Measurements from ENCODE around the gene DHX30. TPM values are rescaled to one million over a fixed set of nuclear protein-coding genes. Genes with fewer than 3 reads are reported as not detected.
A peak's percentile ranks its signal among the peaks of the same experiment; 100 is the strongest.
"Not testable (repeated sequence)": the region's sequence is repeated elsewhere in the genome, so short reads cannot be mapped to it uniquely, and the experiment has no call there.

Gene DHX30
- polyA plus RNA-seq, 4 donors, result 55.5 to 81.6 (median 70.2) TPM

DNA sequence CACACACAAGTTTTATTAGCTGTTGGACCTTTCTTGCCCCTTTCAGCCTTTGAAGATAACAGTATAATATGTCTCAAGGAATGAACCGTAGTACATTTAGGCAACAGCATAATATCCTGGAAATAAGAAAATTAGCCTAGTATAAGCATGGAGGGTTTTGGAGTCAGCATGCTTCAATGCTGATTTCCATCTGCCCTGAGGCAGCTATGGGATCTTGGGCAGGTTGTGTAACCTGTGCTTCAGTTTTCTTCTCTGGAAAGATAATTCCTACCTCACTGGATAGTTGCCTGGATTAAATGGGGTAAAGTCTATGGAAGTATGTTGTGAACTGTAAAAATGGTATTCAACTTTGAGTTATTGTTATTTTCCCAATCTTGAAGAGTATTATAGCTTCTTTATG is 1.6 kb downstream of the DHX30 start:
- DNase-seq (ENCODE audit: low read depth in 4 of 4, low spot score in 2 of 4), result no peak

DNA sequence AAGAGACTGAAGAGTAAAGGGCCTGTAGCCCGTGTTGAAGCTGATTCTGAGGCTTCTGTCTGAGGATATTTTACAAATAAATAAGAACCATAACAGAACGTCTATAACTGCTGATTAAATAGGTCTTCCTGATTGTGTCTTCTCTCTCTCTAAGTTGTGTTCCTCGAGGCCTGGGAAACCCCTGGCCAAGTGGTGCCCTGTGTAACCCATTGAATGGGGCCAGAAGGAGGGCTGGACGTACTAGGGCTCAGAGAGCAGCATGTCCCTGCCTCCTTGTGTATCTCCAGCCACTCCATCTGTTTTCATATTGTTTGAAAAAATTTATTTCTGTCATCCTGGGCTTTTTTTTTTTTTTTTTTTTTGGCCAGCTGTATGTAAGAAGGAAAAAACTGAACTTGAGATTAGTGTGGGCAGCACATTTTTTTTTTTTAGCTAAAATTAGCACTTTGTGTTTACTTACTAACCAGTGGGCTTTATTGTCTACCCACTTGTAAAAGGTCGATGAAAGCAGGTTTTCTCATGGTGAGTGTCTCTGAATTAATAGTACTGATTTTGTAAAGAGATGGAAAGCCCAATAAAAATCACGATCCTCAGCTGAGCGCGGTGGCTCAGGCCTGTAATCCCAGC is 10.7 kb downstream of the DHX30 start:
- DNase-seq (ENCODE audit: low read depth in 4 of 4, low spot score in 2 of 4), result no peak

DNA sequence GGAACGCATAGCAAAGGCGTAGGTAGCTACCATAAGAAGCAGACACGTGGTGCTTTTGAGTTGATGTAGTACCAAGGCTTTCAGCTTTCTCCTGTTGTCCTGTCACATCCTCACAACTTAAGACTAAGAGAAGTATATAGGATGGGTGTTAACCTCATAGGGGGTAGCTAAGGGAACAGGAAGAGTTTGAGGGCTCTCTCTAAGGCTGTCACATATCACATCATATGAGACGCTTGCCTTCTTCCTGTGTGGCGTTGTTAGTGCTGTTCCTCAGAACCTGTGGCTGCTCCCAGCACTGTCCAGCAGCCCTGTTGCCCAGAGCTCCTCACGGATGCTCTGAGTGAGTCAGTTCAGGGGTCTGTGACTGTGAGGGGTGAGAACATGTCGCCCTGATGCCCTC is 14.7 kb downstream of the DHX30 start:
- no peak for DNase-seq (ENCODE audit: low read depth in 4 of 4, low spot score in 2 of 4)

DNA sequence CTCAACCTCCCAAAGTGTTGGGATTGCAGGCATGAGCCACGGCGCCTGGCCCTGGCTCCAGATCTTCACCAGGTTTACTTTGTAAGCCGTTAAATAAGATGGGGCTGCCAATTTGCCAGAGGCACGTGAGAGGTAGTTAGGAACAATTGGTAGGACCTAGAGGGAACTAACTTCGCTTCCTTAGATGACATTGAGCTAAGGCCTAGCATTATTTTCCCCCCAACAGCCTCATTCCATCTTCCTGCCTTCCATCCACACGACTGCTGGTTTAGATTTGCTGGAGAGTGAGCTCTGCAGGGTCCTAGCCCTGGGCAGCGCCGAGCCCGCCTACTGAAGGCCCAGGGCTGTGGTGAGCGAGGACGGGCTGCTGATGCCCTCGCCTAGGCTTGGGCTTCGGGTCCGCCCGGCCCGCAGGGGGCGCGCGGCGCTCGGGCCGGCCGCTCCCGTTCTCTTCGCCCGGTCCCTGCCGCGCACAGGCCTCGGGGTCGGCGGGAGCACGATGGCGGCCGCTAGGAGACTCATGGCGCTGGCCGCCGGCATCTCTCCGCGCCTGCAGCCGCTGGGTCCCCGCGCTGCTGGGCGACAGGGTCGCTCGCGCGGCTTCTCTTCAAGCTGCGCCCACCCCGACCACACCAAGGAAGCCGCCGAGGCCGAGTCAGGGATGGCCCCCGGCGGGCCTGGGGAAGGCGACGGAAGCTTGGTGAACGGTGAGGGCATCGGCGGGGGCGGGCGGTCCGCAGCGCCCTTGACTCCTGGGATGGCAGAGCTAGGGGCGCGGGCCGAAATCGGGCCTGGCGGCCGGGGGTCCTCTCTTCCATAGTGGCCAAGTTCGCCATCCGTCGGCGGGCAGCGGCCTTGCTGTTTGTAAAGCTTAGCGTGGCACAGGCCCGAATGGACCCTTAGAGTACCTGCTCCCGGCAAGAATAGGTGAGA is 21.9 kb downstream of the DHX30 start:
- peak; percentile 48 to 75 (median 68) for DNase-seq (ENCODE audit: low read depth in 4 of 4, low spot score in 2 of 4)

DNA sequence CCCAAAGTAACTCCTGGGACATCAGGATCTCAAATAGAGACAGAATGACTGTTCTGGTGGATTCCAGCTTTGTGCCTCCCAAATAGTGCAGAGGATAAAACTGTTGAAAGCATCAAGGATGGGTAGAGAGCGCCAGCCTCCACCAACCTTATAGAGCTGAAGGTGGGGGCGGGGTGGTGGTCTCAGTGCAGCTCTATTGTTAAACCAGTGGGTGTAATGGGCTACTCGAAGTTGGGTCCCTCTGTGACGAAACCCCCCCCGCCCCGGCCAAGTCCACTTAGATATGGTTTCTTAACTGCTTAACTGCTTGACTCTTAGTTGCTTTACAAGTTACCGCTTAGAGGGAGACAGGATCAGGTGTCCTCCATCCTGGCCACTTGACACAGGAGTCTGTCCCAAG is 22.7 kb downstream of the DHX30 start:
- DNase-seq (ENCODE audit: low read depth in 4 of 4, low spot score in 2 of 4), result no peak

DNA sequence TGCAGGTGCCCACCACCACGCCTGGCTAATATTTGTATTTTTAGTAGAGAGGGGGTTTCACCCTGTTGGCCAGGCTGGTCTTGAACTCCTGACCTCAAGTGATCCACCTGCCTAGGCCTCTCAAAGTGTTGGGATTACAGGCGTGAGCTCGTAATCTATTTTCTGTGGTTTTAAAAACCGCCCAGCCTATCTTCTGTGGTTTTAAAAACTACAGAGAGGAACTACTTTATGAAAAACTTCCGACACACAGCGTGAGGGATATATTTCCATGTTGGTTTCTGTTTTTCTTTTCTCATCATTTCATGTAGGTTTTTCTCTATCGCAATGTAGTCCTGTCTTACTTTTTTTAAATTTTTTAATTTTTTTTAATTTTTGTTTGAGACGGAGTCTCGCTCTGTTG is 26.5 kb downstream of the DHX30 start:
- not testable (repeated sequence) for DNase-seq (ENCODE audit: low read depth in 4 of 4, low spot score in 2 of 4)

DNA sequence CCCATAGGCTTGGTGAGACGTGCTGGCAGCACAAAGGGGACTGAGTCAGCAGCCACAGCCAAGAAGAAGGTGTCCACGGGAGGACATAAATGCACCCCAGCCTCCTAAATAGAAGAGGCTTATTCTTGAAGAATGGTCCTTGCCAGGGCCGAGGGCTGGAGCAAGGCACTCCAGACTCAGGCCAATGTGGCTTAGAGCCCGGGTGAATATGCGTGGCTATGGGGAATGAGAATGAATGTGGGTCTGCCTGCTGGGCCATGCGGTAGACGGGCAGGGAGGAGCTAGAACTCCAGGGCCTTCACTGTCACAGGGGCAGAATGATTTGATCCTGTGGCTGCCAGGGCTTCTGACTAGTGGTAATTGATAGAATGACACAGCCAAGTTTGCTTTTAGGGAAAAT is 34.0 kb downstream of the DHX30 start:
- DNase-seq (ENCODE audit: low read depth in 4 of 4, low spot score in 2 of 4), result no peak

DNA sequence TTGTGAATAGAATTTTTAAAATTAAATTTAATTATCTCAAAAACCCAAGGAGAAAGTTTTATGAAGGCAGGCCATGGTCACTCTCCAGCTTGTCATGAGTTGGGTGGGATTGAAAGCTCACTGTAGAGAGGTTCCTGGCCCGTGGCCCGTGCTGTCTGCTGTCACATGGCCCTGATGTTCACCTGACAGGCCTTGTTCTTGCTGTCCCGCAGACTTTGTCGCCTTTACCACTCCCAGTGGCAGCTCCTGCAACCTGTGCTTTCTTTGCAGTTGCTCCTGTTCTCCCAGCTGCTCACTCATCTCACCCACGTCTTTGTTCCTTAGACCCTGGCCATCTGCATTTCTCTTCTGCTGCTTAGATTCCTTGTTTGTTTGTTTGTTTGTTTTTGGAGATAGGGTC is 35.6 kb downstream of the DHX30 start:
- DNase-seq (ENCODE audit: low read depth in 4 of 4, low spot score in 2 of 4), result no peak

DNA sequence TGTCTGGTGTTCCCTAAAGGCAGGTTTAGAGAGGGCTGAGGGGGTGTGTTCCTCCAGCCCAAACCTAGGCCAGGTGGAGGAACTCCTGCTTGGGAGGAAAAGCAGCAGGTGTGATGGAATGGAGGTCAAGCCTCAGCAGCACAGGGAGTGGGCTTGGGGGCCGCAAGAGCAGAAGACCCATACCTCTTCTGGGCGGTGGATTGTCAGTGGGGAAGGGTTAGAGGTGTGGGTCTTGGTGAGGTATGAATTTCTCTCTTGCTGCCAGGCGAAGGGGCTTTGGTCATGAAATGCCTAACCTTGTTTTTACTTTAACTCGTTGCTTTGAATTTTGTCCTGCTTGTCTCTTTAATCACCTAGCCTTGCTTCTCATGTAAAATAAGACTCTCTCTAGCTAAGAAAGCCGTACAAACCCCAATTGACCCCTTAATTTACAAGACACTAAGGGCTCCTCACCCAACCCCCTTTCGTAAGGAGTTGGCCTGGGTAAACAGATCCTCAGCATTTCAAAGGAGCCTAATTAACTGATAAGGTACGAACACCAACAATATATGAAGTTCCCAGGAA is 38.9 kb downstream of the DHX30 start:
- DNase-seq (ENCODE audit: low read depth in 4 of 4, low spot score in 2 of 4), result no peak

DNA sequence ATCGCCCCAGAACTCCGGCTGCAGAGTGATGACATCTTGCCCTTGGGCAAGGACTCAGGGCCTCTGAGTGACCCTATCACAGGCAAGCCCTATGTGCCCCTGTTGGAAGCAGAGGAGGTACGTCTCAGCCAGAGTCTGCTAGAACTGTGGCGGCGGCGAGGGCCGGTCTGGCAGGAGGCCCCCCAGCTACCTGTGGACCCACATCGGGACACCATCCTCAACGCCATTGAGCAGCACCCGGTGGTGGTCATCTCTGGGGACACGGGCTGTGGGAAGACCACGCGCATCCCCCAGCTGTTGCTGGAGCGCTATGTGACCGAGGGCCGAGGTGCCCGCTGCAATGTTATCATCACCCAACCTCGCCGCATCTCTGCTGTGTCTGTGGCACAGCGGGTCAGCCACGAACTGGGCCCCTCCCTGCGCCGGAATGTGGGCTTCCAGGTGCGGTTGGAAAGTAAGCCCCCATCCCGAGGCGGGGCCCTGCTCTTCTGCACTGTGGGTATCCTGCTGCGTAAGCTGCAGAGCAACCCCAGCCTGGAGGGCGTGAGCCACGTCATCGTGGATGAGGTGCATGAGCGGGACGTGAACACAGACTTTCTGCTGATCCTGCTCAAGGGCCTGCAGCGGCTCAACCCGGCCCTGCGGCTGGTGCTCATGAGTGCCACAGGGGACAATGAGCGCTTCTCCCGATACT is 43.4 kb downstream of the DHX30 start:
- no peak for DNase-seq (ENCODE audit: low read depth in 4 of 4, low spot score in 2 of 4)

DNA sequence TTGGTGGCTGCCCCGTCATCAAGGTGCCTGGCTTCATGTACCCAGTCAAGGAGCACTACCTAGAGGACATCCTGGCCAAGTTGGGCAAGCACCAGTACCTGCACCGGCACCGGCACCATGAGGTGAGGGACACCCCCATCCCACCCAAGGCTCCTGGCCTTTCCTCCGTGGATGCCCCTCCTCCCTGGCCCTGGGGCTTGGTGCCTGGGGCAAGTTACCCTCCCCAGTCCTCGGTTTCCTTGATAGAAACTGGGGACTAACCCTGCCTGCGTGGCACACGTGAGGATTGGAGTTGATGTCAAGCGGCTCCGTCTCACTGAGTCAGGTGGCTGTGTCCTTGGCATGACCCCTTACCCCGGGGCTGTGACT is 43.9 kb downstream of the DHX30 start:
- no peak for DNase-seq (ENCODE audit: low read depth in 4 of 4, low spot score in 2 of 4)

DNA sequence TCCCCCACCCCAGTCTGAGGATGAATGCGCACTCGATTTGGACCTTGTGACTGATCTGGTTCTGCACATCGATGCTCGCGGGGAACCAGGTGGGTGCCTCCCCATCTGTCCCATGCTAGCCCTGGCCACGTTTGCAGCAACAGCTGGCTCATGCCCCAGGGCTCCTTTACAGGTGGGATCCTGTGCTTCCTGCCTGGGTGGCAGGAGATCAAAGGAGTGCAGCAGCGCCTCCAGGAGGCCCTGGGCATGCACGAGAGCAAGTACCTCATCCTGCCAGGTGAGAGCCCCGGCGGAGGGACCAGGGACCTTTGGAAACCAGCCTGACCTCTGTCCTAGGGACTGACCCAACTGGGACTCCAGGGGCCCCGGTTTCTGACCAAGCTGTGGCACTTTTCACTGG is 44.3 kb downstream of the DHX30 start:
- no peak for DNase-seq (ENCODE audit: low read depth in 4 of 4, low spot score in 2 of 4)

DNA sequence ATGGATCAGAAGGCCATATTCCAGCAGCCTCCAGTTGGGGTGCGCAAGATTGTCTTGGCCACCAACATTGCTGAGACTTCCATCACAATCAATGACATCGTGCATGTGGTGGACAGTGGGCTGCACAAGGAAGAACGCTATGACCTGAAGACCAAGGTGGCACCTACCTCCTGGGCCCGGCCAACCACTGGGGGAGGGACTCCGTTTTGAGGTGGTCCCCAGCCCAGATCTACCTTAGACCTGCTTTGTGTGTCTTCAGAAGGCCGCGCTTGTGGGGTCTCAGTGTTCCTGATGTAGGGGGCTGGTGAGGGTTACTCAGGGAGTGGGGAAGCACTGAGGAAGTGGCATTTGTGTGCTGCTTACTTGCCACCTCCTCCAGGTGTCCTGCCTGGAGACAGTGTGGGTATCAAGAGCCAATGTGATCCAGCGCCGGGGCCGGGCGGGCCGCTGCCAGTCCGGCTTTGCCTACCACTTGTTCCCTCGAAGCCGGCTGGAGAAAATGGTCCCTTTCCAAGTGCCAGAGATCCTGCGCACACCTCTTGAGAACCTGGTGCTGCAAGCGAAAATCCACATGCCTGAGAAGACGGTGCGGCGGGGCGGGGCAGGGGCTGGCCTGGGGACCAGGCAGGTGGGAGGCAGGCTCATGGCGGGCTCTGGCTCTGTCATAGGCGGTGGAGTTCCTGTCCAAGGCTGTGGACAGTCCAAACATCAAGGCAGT is 45.0 kb downstream of the DHX30 start:
- no peak for DNase-seq (ENCODE audit: low read depth in 4 of 4, low spot score in 2 of 4)

DNA sequence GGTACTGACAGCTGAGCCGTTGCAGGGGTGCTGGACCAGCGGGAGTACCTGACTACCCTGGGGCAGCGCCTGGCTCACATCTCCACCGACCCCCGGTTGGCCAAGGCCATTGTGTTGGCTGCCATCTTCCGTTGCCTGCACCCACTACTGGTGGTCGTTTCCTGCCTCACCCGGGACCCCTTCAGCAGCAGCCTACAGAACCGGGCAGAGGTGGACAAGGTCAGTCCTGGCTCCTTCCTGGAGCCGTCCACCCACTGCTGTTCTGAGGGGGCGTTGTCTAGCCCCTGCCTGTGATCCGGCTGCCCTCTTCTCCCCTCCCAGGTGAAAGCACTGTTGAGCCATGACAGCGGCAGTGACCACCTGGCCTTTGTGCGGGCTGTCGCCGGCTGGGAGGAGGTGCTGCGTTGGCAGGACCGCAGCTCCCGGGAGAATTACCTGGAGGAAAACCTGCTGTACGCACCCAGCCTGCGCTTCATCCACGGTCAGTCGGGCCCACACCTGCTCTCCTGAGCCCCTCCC is 45.7 kb downstream of the DHX30 start:
- no peak for DNase-seq (ENCODE audit: low read depth in 4 of 4, low spot score in 2 of 4)

DNA sequence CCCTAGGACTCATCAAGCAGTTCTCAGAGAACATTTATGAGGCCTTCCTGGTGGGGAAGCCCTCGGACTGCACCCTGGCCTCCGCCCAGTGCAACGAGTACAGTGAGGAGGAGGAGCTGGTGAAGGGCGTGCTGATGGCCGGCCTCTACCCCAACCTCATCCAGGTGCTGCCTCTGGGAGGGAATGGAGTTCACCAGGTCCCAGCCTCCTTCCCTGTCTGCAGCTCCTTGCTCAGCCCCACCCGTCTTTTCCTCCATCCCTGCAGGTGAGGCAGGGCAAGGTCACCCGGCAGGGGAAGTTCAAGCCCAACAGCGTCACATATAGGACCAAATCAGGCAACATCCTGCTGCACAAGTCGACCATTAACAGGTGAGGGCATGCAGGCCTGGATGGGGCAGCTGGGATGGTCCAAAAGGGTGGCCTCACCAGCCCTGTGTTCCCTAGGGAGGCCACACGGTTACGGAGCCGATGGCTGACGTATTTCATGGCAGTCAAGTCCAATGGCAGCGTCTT is 46.3 kb downstream of the DHX30 start:
- no peak for DNase-seq (ENCODE audit: low read depth in 4 of 4, low spot score in 2 of 4)

DNA sequence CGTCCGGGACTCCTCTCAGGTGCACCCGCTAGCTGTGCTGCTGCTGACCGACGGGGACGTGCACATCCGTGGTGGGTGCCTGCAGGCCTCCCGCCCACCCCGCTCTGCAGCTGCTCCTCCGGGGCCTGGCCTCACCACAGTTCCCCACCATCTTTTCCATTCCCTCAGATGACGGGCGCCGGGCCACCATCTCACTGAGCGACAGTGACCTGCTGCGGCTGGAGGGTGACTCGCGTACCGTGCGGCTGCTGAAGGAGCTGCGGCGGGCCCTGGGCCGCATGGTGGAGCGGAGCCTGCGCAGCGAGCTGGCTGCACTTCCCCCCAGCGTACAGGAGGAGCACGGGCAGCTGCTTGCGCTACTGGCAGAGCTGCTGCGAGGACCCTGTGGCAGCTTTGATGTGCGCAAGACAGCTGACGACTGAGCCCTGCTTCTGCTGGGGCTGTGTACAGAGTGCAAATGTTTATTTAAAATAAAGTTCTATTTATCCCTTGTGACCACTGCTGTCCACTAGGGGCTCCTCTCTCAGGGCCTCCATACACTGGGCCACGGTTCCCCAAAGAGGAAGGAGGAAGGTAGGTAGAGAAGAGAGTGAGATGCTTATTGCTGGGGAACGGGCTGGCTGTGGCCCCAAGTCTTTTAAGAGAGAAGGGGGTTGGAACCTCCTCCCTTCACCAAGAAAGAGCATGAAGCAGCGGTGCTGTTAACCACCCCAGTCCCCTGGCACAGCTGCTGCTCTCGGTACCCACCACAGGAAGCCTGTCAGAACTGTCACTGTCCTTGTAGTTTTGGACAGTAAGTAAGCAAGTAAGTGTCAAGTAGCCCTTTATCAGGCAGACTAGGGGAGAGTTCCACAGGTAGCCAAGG is 47.0 kb downstream of the DHX30 start:
- DNase-seq (ENCODE audit: low read depth in 4 of 4, low spot score in 2 of 4), result no peak

DNA sequence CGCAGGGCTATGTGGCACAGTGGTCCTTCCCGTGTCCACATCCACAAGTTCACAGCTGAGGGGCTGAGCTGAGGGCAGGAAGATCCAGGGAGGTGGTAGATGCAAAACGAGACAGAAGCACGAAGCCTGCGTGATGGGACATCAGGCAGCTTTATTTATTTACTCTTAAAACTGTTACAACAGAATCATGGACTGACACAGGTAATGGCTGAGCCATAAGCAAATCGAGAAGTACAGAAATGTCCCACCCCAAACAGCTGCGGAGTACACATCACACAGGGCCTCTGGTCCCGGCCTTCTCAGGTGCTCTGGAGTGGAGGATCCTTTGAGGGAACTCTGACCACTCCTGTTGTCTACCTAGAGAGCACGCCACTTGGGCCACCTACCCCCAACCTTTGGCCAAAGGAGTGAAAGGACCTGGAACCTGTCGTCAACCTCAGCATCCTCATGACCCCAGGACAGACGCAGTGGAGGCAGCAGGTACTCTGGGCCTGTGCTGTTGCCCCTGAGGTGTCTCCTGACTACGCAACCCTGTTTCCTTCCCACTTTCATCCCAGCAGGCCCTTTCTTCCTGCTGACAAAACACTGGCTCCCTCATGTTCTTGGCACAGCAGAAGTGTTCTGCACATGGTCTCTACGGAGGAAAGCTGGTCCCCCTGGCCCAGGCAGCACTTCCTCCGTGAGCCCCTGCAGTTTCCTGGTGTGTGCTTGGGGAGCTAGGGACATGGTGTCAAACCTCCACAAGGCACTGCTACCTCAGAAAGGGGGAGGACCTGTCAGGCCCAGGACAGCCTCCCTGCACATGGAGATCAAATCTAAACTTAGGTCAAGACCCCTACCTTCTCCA is 47.8 kb downstream of the DHX30 start:
- no peak for DNase-seq (ENCODE audit: low read depth in 4 of 4, low spot score in 2 of 4)

DNA sequence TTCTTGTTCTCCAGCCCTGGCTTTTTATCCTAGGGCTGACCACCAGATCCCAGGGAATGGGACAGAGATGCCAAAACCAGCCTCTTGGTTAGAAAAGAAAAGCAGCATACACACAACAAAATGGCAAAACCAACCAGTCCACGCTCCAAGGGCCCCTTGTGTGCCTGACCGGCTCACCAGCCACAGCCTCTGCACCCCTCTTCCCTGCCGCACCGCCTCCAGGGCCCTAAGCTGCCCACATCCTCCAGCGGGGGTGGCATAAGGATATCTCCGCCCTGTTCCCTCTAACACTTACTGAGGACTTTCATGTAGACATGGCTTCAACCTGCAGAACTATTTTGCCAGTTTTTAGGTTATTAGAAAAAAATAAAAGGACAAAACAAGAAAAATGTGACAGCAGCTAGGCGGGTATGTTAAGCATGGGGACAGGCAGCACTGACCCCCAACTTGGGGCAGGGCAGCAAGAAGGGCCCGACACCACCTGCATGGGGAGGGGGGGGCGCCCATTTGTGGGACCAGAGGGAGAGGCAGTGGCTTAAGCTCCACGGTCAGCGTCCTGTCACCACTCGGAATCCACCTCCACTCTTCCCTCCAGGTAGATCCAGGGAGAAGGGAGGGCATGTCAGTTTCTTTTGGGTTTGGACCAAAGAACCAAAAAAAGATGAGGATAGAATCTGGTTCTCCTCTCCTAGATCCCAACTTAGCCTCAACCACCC is 49.1 kb downstream of the DHX30 start:
- DNase-seq (ENCODE audit: low read depth in 4 of 4, low spot score in 2 of 4), result no peak
